ENCODE measurements around the gene YWHAG. TPM values are rescaled to one million over a fixed set of nuclear protein-coding genes. Genes with fewer than 3 reads are reported as not detected.
A peak's percentile ranks its signal among the peaks of the same experiment; 100 is the strongest.

Gene YWHAG
- total and polyA plus RNA-seq, 2 of the 13 experiments (the other 11 are each of a cell fraction or from before 2014, with no cell fraction given), result 36.9 to 67.5 TPM

DNA sequence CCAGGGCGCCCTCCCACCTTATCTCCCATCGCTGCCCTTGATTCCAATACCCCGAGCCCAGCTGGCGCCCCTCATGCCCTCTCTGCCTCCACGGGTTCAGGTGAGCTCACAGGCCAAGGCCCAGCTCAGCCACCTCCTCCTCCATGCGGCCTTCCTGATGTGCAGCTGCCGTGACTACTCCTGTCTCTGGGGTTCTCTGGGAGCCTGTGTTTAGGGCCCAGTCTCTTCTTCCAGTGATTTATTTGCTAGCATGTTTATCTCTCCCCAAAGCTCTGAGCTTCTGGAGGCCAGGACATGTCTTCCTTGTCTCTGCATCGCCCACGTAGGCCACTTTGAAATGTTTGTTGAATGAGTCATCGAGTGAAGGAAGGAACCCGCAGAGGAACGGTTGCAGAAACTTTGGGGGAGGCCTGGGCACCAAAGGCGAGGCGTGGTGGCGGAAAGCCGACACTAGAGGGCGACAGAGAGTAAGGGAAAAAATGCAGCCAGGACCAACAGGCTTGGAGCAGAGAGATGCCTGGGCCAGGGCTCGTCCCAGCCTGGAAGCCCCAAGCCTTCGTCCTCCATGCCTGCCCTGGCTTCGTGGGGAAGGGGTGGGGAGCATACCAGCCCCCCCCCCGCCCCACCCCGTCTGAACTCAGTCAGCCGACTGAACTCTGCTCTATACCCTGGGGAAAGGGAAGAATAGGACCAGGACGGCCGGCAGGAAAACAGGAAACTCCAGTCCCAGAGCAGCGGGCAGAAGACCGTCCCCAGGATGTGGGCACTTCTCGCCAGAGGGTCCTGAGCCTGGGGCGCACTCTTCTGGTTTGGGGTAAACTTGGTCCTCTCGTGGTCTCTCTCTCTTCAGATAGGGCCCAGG lies 67.2 kb downstream of the YWHAG start (continued):
- TF ChIP-seq, protein P1, sequence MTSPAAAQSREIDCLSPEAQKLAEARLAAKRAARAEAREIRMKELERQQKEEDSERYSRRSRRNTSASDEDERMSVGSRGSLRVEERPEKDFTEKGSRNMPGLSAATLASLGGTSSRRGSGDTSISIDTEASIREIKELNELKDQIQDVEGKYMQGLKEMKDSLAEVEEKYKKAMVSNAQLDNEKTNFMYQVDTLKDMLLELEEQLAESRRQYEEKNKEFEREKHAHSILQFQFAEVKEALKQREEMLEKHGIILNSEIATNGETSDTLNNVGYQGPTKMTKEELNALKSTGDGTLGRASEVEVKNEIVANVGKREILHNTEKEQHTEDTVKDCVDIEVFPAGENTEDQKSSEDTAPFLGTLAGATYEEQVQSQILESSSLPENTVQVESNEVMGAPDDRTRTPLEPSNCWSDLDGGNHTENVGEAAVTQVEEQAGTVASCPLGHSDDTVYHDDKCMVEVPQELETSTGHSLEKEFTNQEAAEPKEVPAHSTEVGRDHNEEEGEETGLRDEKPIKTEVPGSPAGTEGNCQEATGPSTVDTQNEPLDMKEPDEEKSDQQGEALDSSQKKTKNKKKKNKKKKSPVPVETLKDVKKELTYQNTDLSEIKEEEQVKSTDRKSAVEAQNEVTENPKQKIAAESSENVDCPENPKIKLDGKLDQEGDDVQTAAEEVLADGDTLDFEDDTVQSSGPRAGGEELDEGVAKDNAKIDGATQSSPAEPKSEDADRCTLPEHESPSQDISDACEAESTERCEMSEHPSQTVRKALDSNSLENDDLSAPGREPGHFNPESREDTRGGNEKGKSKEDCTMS (CRISPR knock-in tag; conservative IDR thresholded peaks at IDR 0.05), result no peak
- peak; percentile 71; the same call in 1 of the 2 replicates for TF ChIP-seq ZBTB20 (CRISPR knock-in tag; IDR thresholded peaks at IDR 0.05; ENCODE audit: borderline replicate concordance, low read depth)
- peak; percentile 57; the same call in 1 of the 2 replicates for TF ChIP-seq NRL (CRISPR knock-in tag; IDR thresholded peaks at IDR 0.05; ENCODE audit: borderline replicate concordance)
- no peak for TF ChIP-seq RELA (CRISPR knock-in tag; IDR thresholded peaks at IDR 0.05)
- TF ChIP-seq ZNF703 (CRISPR knock-in tag; IDR thresholded peaks at IDR 0.05; ENCODE audit: borderline replicate concordance), result no peak
- no peak for TF ChIP-seq XBP1 (CRISPR knock-in tag; IDR thresholded peaks at IDR 0.05)
- TF ChIP-seq, protein P2, sequence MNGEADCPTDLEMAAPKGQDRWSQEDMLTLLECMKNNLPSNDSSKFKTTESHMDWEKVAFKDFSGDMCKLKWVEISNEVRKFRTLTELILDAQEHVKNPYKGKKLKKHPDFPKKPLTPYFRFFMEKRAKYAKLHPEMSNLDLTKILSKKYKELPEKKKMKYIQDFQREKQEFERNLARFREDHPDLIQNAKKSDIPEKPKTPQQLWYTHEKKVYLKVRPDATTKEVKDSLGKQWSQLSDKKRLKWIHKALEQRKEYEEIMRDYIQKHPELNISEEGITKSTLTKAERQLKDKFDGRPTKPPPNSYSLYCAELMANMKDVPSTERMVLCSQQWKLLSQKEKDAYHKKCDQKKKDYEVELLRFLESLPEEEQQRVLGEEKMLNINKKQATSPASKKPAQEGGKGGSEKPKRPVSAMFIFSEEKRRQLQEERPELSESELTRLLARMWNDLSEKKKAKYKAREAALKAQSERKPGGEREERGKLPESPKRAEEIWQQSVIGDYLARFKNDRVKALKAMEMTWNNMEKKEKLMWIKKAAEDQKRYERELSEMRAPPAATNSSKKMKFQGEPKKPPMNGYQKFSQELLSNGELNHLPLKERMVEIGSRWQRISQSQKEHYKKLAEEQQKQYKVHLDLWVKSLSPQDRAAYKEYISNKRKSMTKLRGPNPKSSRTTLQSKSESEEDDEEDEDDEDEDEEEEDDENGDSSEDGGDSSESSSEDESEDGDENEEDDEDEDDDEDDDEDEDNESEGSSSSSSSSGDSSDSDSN (CRISPR knock-in tag; IDR thresholded peaks at IDR 0.05), result peak; percentile 83
- TF ChIP-seq ELF3 (CRISPR knock-in tag; IDR thresholded peaks at IDR 0.05), result peak; percentile 67; the same call in 1 of the 2 replicates
- TF ChIP-seq RAD51 (IDR thresholded peaks at IDR 0.05; ENCODE audit: borderline replicate concordance), result no peak
- peak in 1 of 2 experiments; percentile 79; a peak in 1 of 4 replicates for TF ChIP-seq KLF16 (CRISPR knock-in tag; IDR thresholded peaks at IDR 0.05)
- no peak for TF ChIP-seq SOX13 (IDR thresholded peaks at IDR 0.05)
- TF ChIP-seq SOX13 (CRISPR knock-in tag; conservative IDR thresholded peaks at IDR 0.05 in 1 of 2, IDR thresholded peaks at IDR 0.05 in 1 of 2), result peak in 1 of 2 experiments; percentile 40; a peak in 1 of 4 replicates
- TF ChIP-seq NCOR1 (IDR thresholded peaks at IDR 0.05; ENCODE audit: borderline replicate concordance, low read length), result no peak
- 0 out of 2 replicates have a peak, but pooled peaks have one; percentile 15 for TF ChIP-seq ZNF136 (CRISPR knock-in tag; IDR thresholded peaks at IDR 0.05; ENCODE audit: low read depth)
- TF ChIP-seq IRF2 (CRISPR knock-in tag; IDR thresholded peaks at IDR 0.05), result peak; percentile 84
- peak; percentile 78 for TF ChIP-seq PHF21A (CRISPR knock-in tag; IDR thresholded peaks at IDR 0.05)
- TF ChIP-seq PHF8 (CRISPR knock-in tag; IDR thresholded peaks at IDR 0.05), result peak; percentile 56; the same call in 1 of the 2 replicates
- peak; percentile 79 for TF ChIP-seq ZMYM3 (CRISPR knock-in tag; IDR thresholded peaks at IDR 0.05)
- peak; percentile 76 for TF ChIP-seq XRCC5 (optimal IDR thresholded peaks at IDR 0.05; ENCODE audit: low read length)
- TF ChIP-seq ZNF792 (CRISPR knock-in tag; IDR thresholded peaks at IDR 0.05), result peak; percentile 83
- no peak for TF ChIP-seq ZNF790 (CRISPR knock-in tag; IDR thresholded peaks at IDR 0.05; ENCODE audit: borderline replicate concordance)
- TF ChIP-seq, protein P3, sequence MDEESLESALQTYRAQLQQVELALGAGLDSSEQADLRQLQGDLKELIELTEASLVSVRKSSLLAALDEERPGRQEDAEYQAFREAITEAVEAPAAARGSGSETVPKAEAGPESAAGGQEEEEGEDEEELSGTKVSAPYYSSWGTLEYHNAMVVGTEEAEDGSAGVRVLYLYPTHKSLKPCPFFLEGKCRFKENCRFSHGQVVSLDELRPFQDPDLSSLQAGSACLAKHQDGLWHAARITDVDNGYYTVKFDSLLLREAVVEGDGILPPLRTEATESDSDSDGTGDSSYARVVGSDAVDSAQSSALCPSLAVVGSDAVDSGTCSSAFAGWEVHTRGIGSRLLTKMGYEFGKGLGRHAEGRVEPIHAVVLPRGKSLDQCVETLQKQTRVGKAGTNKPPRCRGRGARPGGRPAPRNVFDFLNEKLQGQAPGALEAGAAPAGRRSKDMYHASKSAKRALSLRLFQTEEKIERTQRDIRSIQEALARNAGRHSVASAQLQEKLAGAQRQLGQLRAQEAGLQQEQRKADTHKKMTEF (CRISPR knock-in tag; IDR thresholded peaks at IDR 0.05), result peak; percentile 87
- TF ChIP-seq, protein P4, sequence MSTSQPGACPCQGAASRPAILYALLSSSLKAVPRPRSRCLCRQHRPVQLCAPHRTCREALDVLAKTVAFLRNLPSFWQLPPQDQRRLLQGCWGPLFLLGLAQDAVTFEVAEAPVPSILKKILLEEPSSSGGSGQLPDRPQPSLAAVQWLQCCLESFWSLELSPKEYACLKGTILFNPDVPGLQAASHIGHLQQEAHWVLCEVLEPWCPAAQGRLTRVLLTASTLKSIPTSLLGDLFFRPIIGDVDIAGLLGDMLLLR (CRISPR knock-in tag; IDR thresholded peaks at IDR 0.05), result no peak
- no peak for TF ChIP-seq ZNF343 (CRISPR knock-in tag; IDR thresholded peaks at IDR 0.05)
